Metanephros (tissue), 1 donor: ENCODE results near the gene STK38L. TPM values are rescaled to one million over a fixed set of nuclear protein-coding genes. Genes with fewer than 3 reads are reported as not detected.

ENCODE experiments used
- total RNA-seq: library from RNA; depleted of rRNA; stranded (reverse); fragments of >200 nt; gene quantifications from one replicate; pipeline ENCODE4 v1.2.3, GENCODE V29; 2014

The STK38L gene
- total RNA-seq: 27.2 TPM

GRCh38 chr12:27243804-27244688, at the start of gene STK38L:
TSS of gene STK38L (plus strand) at chr12:27244286. CDS start at chr12:27297721, 53,435 bp downstream.

GRCh38 chr12:27332714-27333402, 88.8 kb downstream of the STK38L start, which contains the start of gene BMAL2:
TSS of gene BMAL2 (plus strand) at chr12:27332836. CDS start at chr12:27333073, 237 bp downstream.

Other genes with a start within 250 kb of the STK38L start
- 66.3 TPM for gene TM7SF3, start 229.9 kb upstream of the STK38L start, total RNA-seq
- 61.8 TPM for gene MED21, start 221.7 kb upstream of the STK38L start, total RNA-seq
- not detected for gene C12orf71, start 161.7 kb upstream of the STK38L start, total RNA-seq
- gene BMAL2, start 88.5 kb downstream of the STK38L start, total RNA-seq: 3.1 TPM
- gene SMCO2, start 202.4 kb downstream of the STK38L start, total RNA-seq: 0.18 TPM